Neuron (in vitro differentiated cells): ENCODE measurements around the gene CATSPERE.

Source experiments
- H2AFZ ChIP-seq: one replicate; pipeline ENCODE4 v1.6.1; 2013; ENCODE audit warnings: low read depth, mild to moderate bottlenecking, inconsistent platforms, low read length, moderate library complexity
- H3K27me3 ChIP-seq: one replicate; pipeline ENCODE4 v1.6.1; 2013; ENCODE audit warnings: low read length; ENCODE audit not compliant: insufficient read depth
- H3K36me3 ChIP-seq: one replicate; pipeline ENCODE4 v1.6.1; 2013; ENCODE audit warnings: low read length; ENCODE audit not compliant: insufficient read depth
- H3K4me1 ChIP-seq: one replicate; pipeline ENCODE4 v1.6.1; 2013; ENCODE audit warnings: low read length; ENCODE audit not compliant: insufficient read depth
- H3K4me3 ChIP-seq: 2 replicates; pipeline ENCODE4 v1.5.1; 2013; ENCODE audit warnings: mild to moderate bottlenecking, low read length, moderate library complexity
- H3K9me3 ChIP-seq: one replicate; pipeline ENCODE4 v1.6.1; 2013; ENCODE audit warnings: low read length

Gene CATSPERE

DNA sequence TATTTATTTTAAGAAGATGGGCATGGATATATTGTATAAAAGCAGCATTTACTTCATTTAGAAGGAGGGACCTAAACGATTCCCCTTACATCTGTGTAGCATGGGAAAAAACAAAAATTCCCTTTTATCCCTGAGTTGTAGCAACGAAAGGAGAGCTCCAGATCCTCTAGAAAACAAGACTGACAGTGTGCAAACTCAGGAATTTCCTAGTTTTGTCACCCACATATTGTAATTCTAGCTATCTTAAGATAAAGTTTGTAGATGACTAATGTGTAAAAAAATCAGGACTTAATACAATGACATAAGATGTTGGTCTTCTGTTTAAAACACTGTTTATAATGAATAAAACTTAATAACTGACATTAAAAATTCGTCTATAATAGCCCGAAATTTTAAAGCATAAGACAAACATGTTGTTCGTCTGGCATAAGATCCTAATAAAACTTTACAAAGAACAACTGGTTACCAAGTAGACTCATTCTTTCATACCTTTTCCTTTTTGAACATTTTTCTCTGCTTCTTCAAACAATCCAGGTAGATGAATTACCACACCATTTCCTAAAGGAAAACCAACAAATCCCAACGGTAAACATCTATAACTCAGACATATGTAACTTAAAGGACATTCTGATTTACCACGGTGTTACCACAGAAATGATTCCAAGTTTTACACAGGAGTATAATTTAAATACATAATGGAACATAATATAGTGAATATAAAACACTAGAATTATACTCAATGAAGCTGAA is 24.6 kb upstream of the CATSPERE start:
- no peak overlapping the region for H3K4me3 ChIP-seq
- H2AFZ ChIP-seq, result no peak overlapping the region
- no peaks in the 10 kb centered on the region for H3K9me3 ChIP-seq
- H3K27me3 ChIP-seq, result no peaks in the 10 kb centered on the region
- H3K36me3 ChIP-seq, result peaks cover 13% of the 10 kb centered on the region
- H3K4me1 ChIP-seq, result no peaks in the 10 kb centered on the region

- no peaks in the 10 kb centered on the region for H3K27me3 ChIP-seq
- H3K9me3 ChIP-seq, result no peaks in the 10 kb centered on the region
- H3K4me1 ChIP-seq, result no peaks in the 10 kb centered on the region
- H2AFZ ChIP-seq, result no peak overlapping the region
- H3K36me3 ChIP-seq, result peaks cover 13% of the 10 kb centered on the region
- no peak overlapping the region for H3K4me3 ChIP-seq
Observed at GRCh38 chr1:244437086-244437468, 24.0 kb upstream of the CATSPERE start.

GRCh38 chr1:244439391-244440032 is 21.6 kb upstream of the CATSPERE start:
- Histone ChIP-seq H3K9me3 (no peaks in the 10 kb centered on the region), H3K36me3 (peaks cover 6% of the 10 kb centered on the region), H3K4me3 (no peak overlapping the region)

DNA sequence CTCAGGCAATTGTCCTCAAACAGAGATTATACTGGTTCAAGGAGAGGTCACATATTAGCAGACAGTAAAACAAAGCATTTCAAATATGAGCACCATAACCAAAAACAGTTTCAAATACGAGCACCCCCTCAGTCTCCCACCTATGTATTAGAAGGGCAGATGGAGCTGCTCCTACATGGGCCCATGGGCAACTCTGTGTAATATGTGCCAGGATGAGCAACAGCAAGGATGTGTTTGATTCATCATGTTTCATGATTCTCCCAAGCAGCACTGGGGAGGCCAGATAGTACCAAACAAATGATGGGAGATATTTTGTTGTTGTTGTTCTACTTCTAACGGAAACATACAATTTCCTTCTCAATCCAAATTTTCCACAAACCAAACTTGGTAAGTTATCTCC is 18.2 kb upstream of the CATSPERE start:
- Histone ChIP-seq H3K4me1 (peaks cover 15% of the 10 kb centered on the region), H3K4me3 (no peak overlapping the region), H3K27me3 (no peaks in the 10 kb centered on the region), H2AFZ (no peak overlapping the region), H3K9me3 (no peaks in the 10 kb centered on the region), H3K36me3 (no peaks in the 10 kb centered on the region)

More at GRCh38 chr1:244439391-244440032, 21.6 kb upstream of the CATSPERE start:
- H3K27me3 ChIP-seq, result no peaks in the 10 kb centered on the region
- H3K4me1 ChIP-seq, result no peaks in the 10 kb centered on the region
- H2AFZ ChIP-seq, result no peak overlapping the region

DNA sequence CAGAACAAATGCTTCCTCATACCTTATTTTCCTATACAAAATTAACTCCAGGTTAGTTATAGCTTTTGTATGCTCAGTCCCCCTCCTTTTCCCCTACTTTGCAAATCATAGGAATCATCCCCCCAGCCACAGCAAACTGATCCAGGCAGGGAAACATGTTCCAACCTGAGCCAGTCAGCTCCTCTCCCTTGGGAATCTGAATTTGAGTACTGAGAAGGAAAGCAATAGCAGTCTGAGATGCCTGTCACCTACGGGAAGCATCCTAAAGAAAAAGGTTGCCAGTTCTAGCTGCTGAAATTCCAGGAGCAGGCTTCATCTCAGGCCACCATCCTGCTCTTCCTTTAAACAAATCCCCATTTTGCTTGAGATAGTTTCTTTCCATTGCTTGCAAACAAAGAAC is 16.2 kb upstream of the CATSPERE start:
- H3K27me3 ChIP-seq, result no peaks in the 10 kb centered on the region
- no peaks in the 10 kb centered on the region for H3K9me3 ChIP-seq
- H3K36me3 ChIP-seq, result peaks cover 2% of the 10 kb centered on the region
- no peak overlapping the region for H2AFZ ChIP-seq
- no peak overlapping the region for H3K4me3 ChIP-seq
- H3K4me1 ChIP-seq, result peaks cover 21% of the 10 kb centered on the region

GRCh38 chr1:244445320-244446181 is 15.5 kb upstream of the CATSPERE start:
- Histone ChIP-seq H3K4me1 (peaks cover 28% of the 10 kb centered on the region), H3K27me3 (no peaks in the 10 kb centered on the region), H3K36me3 (peaks cover 2% of the 10 kb centered on the region), H3K9me3 (no peaks in the 10 kb centered on the region), H2AFZ (no peak overlapping the region), H3K4me3 (no peak overlapping the region)

GRCh38 chr1:244447024-244447423 is 14.0 kb upstream of the CATSPERE start:
- H3K4me3 ChIP-seq, result no peak overlapping the region

GRCh38 chr1:244447552-244447951 is 13.5 kb upstream of the CATSPERE start:
- H3K4me3 ChIP-seq, result no peak overlapping the region
- H3K9me3 ChIP-seq, result no peaks in the 10 kb centered on the region
- H3K4me1 ChIP-seq, result peaks cover 32% of the 10 kb centered on the region

More at GRCh38 chr1:244447024-244447423, 14.0 kb upstream of the CATSPERE start:
- H2AFZ ChIP-seq, result no peak overlapping the region
- peaks cover 2% of the 10 kb centered on the region for H3K36me3 ChIP-seq
- H3K27me3 ChIP-seq, result no peaks in the 10 kb centered on the region
- H3K9me3 ChIP-seq, result no peaks in the 10 kb centered on the region
- peaks cover 29% of the 10 kb centered on the region for H3K4me1 ChIP-seq

DNA sequence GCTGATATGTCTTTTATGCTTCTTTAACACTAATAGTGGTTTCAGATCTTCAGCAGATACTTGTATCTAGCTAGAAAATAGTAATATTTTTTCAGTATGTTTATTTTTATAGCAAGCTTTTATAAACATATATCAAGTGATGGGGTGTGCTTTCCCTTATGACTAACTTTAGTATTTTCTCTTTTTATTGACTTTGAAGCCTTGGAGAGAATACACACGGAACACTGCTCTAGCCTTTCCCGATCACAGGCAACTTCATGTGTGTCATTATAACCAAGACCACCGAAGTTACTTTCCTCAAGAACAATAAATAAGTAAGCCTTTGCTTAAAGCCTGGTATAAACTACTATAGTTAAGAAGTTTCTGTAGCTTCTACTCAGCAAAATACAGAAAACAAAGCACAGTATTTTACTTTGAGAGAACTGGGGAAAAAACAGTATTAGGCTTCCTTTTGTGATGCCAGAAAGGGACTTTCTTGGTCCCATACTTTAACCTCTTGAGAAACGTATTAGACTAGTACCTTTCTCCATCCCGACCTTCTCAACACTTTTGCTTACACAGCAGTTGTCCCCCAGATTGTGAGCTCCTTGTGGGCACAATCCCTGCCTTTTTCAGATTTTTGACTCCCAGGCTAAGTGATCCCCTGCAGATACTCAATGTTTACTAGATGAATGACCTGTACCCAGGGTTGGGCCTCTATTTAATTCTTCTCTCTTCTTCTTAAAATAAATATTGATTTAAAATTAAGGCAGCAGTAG is 12.6 kb upstream of the CATSPERE start:
- Histone ChIP-seq H3K9me3 (no peaks in the 10 kb centered on the region), H3K36me3 (peaks cover 2% of the 10 kb centered on the region), H3K4me3 (no peak overlapping the region), H3K4me1 (peaks cover 34% of the 10 kb centered on the region), H3K27me3 (no peaks in the 10 kb centered on the region), H2AFZ (no peak overlapping the region)

More at GRCh38 chr1:244447552-244447951, 13.5 kb upstream of the CATSPERE start:
- Histone ChIP-seq H2AFZ (no peak overlapping the region), H3K27me3 (no peaks in the 10 kb centered on the region), H3K36me3 (peaks cover 2% of the 10 kb centered on the region)

GRCh38 chr1:244449936-244450508 is 11.1 kb upstream of the CATSPERE start:
- no peaks in the 10 kb centered on the region for H3K27me3 ChIP-seq
- H3K9me3 ChIP-seq, result no peaks in the 10 kb centered on the region
- peak overlapping the region; percentile 95 for H3K4me3 ChIP-seq
- H3K4me1 ChIP-seq, result peaks cover 31% of the 10 kb centered on the region
- H3K36me3 ChIP-seq, result peaks cover 2% of the 10 kb centered on the region
- H2AFZ ChIP-seq, result no peak overlapping the region

DNA sequence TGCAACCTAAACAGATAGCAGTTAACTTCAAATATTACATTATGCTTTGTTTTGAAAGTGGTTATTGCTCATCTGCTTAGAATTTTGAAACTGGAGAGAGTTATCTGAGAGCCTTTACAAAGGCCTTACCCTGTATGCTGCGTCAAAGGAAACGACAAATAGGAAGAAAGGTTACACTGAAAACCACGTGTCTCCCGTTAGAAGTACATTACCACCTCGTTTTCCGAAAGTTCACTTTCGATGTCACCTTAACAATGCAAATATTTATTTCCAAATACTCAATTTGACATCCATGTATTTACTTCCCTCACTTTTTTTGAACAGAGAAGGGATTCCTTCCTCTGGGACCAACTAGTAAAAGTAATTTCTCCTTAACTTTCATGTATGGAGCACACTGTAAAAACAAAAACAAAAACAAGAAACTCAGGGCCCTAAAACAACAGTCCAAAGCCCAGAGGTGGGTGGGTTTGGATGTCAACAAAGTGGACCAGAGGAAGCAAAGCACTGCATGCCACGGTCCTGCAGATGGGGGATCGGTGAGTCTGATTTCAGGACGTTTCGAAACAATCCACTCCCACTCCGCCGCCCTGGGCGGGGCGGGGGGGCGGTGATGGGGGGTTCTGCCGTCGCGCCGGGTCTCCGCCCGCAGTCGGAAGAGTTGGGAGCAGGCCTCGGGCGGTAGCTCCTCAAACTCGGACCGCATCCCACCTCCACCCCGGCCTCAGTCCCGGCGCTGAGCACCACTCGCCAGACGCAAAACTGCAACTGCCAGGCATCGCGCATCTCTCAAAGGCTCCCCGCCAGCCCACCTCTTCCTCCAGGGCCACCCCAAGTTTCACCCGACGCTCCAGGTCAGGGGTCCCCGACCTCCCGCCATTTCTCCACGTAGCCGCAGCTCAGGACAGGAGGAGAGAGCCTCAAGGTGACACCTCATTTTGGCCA is 10.2 kb upstream of the CATSPERE start:
- H3K9me3 ChIP-seq, result no peaks in the 10 kb centered on the region
- peak overlapping the region; percentile 95 for H3K4me3 ChIP-seq
- H3K27me3 ChIP-seq, result no peaks in the 10 kb centered on the region
- H2AFZ ChIP-seq, result peak overlapping the region; percentile 79
- peaks cover 2% of the 10 kb centered on the region for H3K36me3 ChIP-seq
- peaks cover 23% of the 10 kb centered on the region for H3K4me1 ChIP-seq
